Stimulated activated CD4-positive, alpha-beta T cell treated with anti-CD3 and anti-CD28 coated beads, Interleukin-12 subunit alpha, Interleukin-12 subunit beta, amount 100 ng/mL, for 48 hours (primary cell): ENCODE data around the gene A3GALT2.

Experiments used
- DNase-seq, 3 donors: peaks; one replicate each; pipeline ENCODE4 v3.0.0-alpha.2; 2020; ENCODE audit warnings: low read depth in 2 of 3, low spot score in 1 of 3

Gene A3GALT2

DNA sequence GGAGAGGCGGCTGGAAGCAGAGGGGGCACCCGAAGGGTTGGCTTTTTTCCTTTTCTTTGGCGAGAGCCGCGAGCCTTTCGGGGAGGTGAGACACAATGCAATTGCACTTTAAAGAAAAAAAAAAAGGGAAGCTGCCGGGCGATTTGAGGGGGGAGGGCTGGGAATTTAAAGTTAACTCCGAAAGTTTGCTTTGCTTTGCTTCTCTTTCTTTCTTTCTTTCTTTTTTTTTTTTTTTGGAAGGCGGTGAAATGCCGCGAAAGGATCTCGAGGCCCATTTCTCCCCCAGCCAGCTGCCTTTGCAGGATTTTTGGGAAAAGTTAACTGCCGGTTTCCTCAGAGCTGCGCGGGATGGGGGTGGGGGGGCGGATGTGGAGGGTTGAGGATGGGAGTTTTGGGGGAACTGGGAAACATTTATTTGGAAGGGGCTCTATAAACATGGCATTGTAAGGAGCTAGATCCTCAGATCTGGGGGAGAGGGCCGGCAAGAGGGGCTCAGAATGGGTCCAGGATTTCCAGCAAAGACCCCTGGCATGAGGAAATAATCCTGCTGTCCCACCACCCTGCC, 63.6 kb downstream of the A3GALT2 start:
- DNase-seq, result no peak
